Small intestine (tissue), 7 donors: Measurements from ENCODE around the gene FGD1. TPM values are rescaled to one million over a fixed set of nuclear protein-coding genes. Genes with fewer than 3 reads are reported as not detected.

Experiments
- DNase-seq, 2 donors: peaks; one replicate each; pipeline versions ENCODE4 v3.0.0 to v3.0.0-alpha.2; 2013
- FAIRE-seq: peaks from 2 replicates; lab custom pipeline; 2012; peaks lifted over from hg19 to GRCh38; lab: Jason Lieb, UNC
- H3K27ac ChIP-seq, 3 donors: one replicate each; pipeline ENCODE4 v1.5.1; 2013; ENCODE audit warnings: low read length in 2 of 3, mild to moderate bottlenecking in 2 of 3, control low read depth in 1 of 3, inconsistent platforms in 1 of 3, low read depth in 1 of 3, moderate library complexity in 1 of 3
- H3K27me3 ChIP-seq, 3 donors: one replicate each; pipeline ENCODE4 v1.6.1; 2013; ENCODE audit warnings: low read length in 3 of 3, inconsistent platforms in 1 of 3; ENCODE audit not compliant: control insufficient read depth in 3 of 3, insufficient read depth in 3 of 3
- H3K36me3 ChIP-seq, 3 donors: one replicate each; pipeline ENCODE4 v1.6.1; 2013; ENCODE audit warnings: low read length in 3 of 3, inconsistent platforms in 1 of 3, low read depth in 1 of 3, mild to moderate bottlenecking in 1 of 3, moderate library complexity in 1 of 3; ENCODE audit not compliant: control insufficient read depth in 3 of 3, insufficient read depth in 2 of 3
- H3K4me1 ChIP-seq, 3 donors: one replicate each; pipeline ENCODE4 v1.6.1; 2013; ENCODE audit warnings: low read length in 2 of 3, inconsistent platforms in 1 of 3, low read depth in 1 of 3, mild to moderate bottlenecking in 1 of 3, moderate library complexity in 1 of 3; ENCODE audit not compliant: control insufficient read depth in 3 of 3, insufficient read depth in 2 of 3
- H3K4me3 ChIP-seq, 3 donors: one replicate each; pipeline ENCODE4 v1.5.1; 2013; ENCODE audit warnings: low read length in 3 of 3, control low read depth in 1 of 3, inconsistent platforms in 1 of 3, low read depth in 1 of 3, mild to moderate bottlenecking in 1 of 3, moderate library complexity in 1 of 3
- H3K9me3 ChIP-seq, 2 donors: one replicate each; pipeline ENCODE4 v1.6.1; 2013; ENCODE audit warnings: low read depth in 1 of 2, low read length in 1 of 2; ENCODE audit not compliant: control insufficient read depth in 2 of 2, insufficient read depth in 1 of 2
- WGBS, 3 donors: extraction: QIAGEN DNeasy Blood & Tissue Kit; methylation state at CpG; one replicate each; pipeline ENCODE4 v1.1.7; 2013; 5-methylcytosine and 5-hydroxymethylcytosine counted together
- polyA plus RNA-seq, 4 donors: library from polyadenylated mRNA; stranded (reverse) in 3 of 4; unstranded in 1 of 4; fragments of 200-250 nt in 3 of 4; fragments of 120-200 nt in 1 of 4; gene quantifications; one replicate each; pipeline versions ENCODE4 v1.2.1 to v1.2.3, GENCODE V29; 2013
- donor health status: healthy with polysubstance abuse.
- donor health status: control.
- donor health status: control.
- donor health status: Bipolar disorder and iron deficiency.
- donor health status: healthy.

The FGD1 gene
- polyA plus RNA-seq, 4 donors: 0.81 to 7.7 (median 1.9) TPM

GRCh38 chrX:54447461-54447860, 48.6 kb downstream of the FGD1 start:
- DNase-seq (peak in 1 of 2 donors; percentile 12), FAIRE-seq (no peak)
- Histone ChIP-seq H3K4me3 (no peak overlapping the region), H3K4me1 (no peaks in the 10 kb centered on the region), H3K27me3 (no peaks in the 10 kb centered on the region), H3K27ac (no peak overlapping the region), H3K36me3 (peaks cover 0 to 28% (median 7%) of the 10 kb centered on the region in 3 donors), H3K9me3 (no peaks in the 10 kb centered on the region)
- WGBS, 3 donors: 77 to 79% (median 78%) methylated on average over 5 of the region's 5 CpGs

DNA sequence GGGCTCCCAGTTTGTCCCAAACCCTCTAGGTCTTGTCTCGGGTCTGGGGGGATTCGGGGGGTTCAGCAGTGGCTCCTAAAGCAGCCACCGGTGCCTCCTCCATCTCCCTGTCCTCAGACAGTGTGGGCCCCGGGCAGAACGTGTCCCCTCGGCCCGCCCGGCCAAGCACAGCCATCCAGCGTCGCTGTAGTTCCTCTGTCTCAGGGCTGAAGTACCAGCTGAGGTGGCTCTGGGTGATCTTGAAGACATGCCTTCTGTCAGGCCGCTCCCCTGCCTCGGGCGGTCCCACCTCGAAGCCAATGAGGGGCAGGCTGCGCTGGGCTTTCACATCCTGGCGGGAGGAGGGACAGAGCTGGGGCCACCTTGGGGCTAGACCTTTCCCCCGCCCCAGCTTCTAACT, 50.0 kb downstream of the FGD1 start:
- no peak overlapping the region for H3K4me3 ChIP-seq
- no peak overlapping the region for H3K27ac ChIP-seq
- FAIRE-seq (no peak), DNase-seq (no peak)
- no peaks in the 10 kb centered on the region for H3K9me3 ChIP-seq
- H3K27me3 ChIP-seq: no peaks in the 10 kb centered on the region
- peaks cover 0 to 28% (median 7%) of the 10 kb centered on the region in 3 donors for H3K36me3 ChIP-seq
- peaks cover 0 to 6% (median 4%) of the 10 kb centered on the region in 3 donors for H3K4me1 ChIP-seq
- 76 to 86% (median 81%) methylated on average over 14 to 17 of the region's 17 CpGs for WGBS, 3 donors

DNA sequence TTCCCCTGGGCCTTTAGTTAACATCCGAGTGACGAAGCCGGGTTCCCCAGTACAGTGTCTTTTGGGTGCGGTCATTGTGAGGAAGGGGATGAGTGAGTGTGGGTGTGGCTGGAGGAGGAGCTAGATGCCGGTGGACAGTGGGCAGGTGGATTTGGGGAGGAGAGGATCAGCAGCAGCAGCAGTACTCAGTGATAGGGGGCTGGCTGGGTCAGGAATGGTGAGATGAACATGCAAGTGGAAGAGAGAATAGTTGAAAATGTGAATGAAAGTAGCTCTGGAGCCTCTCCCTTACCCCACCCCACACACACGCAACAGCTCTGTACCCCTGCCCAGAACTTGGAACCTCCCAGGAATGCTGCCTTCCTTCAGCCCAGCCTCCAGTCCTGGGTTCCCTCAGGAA, 51.3 kb downstream of the FGD1 start:
- Histone ChIP-seq H3K9me3 (no peaks in the 10 kb centered on the region), H3K36me3 (peaks cover 0 to 28% (median 7%) of the 10 kb centered on the region in 3 donors), H3K4me1 (peaks cover 0 to 7% (median 4%) of the 10 kb centered on the region in 3 donors), H3K27ac (no peak overlapping the region), H3K4me3 (no peak overlapping the region), H3K27me3 (no peaks in the 10 kb centered on the region)
- DNase-seq (no peak), FAIRE-seq (no peak)
- 77 to 80% (median 78%) methylated on average over 6 of the region's 6 CpGs for whole genome bisulfite sequencing, 3 donors

DNA sequence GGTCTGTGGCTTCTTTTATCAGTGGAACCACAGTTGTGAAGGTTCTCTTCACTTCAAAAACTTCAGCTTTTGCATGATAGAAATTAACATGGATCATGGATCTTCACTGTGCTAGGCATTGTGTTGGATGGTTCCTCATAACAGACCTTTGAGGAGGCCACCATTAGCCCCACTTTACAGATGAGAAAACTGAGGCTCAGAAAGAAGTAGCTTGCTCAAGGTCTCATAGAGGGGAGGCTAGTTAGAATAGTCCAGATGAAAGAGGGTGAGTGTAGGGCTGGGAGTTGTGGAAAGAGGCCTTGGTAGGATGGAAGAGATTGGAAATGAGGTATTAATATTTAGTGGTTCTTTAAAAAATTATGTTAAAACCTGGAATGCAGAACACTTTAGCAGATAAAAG, 53.2 kb downstream of the FGD1 start:
- no peak overlapping the region for H3K4me3 ChIP-seq
- no peaks in the 10 kb centered on the region for H3K9me3 ChIP-seq
- H3K27me3 ChIP-seq: no peaks in the 10 kb centered on the region
- no peak overlapping the region for H3K27ac ChIP-seq
- DNase-seq: no peak
- peaks cover 0 to 19% (median 7%) of the 10 kb centered on the region in 3 donors for H3K36me3 ChIP-seq
- no peak for FAIRE-seq
- peaks cover 0 to 7% (median 4%) of the 10 kb centered on the region in 3 donors for H3K4me1 ChIP-seq

GRCh38 chrX:54439960-54440871, 55.8 kb downstream of the FGD1 start, which contains the start of gene TSR2:
Gene TSR2 (plus strand): TSS chrX:54440404. CDS start chrX:54440422, 18 bp downstream.
- peaks cover 0 to 7% (median 4%) of the 10 kb centered on the region in 3 donors for H3K4me1 ChIP-seq
- H3K36me3 ChIP-seq: peaks cover 0 to 11% (median 7%) of the 10 kb centered on the region in 3 donors
- H3K27me3 ChIP-seq: no peaks in the 10 kb centered on the region
- H3K4me3 ChIP-seq: peak within 1 kb of the TSS; percentile 75 to 92 (median 85)
- no peaks in the 10 kb centered on the region for H3K9me3 ChIP-seq
- peak within 1 kb of the TSS in 2 of 3 donors; percentile 27 to 51 for H3K27ac ChIP-seq
- no peak for FAIRE-seq
- 0 to 34% (median 9%) methylated on average over 37 to 40 of the region's 40 CpGs for WGBS, 3 donors
- DNase-seq: peak; percentile 83 to 87

DNA sequence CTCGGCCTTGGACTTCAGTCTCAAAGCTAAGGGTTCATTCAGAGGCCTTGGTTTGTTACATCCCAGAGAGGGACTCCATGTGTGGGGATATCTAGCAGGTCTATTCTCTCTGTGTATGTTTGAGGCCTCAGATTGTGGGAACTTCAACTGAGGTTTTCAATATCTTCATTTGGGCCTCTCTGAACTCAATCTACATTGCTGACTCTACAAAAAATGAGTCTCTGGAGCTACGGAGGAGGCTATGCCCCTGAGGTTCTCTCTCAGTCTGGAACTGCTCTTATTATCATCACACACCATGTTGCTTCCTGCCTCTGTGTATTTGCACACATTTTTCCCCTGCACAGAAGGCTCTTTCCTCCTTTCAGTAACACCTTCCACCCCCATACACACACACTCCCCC, 60.9 kb downstream of the FGD1 start:
- FAIRE-seq: no peak
- H3K27ac ChIP-seq: no peak overlapping the region
- H3K9me3 ChIP-seq: no peaks in the 10 kb centered on the region
- WGBS, 3 donors: 61 to 84% (median 75%) methylated on average over 2 of the region's 2 CpGs
- no peak overlapping the region for H3K4me3 ChIP-seq
- DNase-seq: no peak
- no peaks in the 10 kb centered on the region for H3K36me3 ChIP-seq
- no peaks in the 10 kb centered on the region for H3K4me1 ChIP-seq
- no peaks in the 10 kb centered on the region for H3K27me3 ChIP-seq

- Histone ChIP-seq H3K27me3 (no peaks in the 10 kb centered on the region), H3K9me3 (no peaks in the 10 kb centered on the region), H3K4me1 (no peaks in the 10 kb centered on the region), H3K36me3 (no peaks in the 10 kb centered on the region), H3K4me3 (no peak overlapping the region), H3K27ac (no peak overlapping the region)
- FAIRE-seq: no peak
- DNase-seq: no peak
Measured at GRCh38 chrX:54430519-54430918, 65.5 kb downstream of the FGD1 start.

GRCh38 chrX:54427837-54428424, 68.1 kb downstream of the FGD1 start:
- Histone ChIP-seq H3K27me3 (no peaks in the 10 kb centered on the region), H3K4me3 (no peak overlapping the region), H3K27ac (no peak overlapping the region), H3K4me1 (no peaks in the 10 kb centered on the region), H3K9me3 (no peaks in the 10 kb centered on the region), H3K36me3 (no peaks in the 10 kb centered on the region)
- peak; percentile 3 to 39 for DNase-seq
- WGBS, 3 donors: 22 to 67% (median 33%) methylated on average over 2 of the region's 2 CpGs
- no peak for FAIRE-seq
